ENCODE results near the gene XCL1.

The XCL1 gene

DNA sequence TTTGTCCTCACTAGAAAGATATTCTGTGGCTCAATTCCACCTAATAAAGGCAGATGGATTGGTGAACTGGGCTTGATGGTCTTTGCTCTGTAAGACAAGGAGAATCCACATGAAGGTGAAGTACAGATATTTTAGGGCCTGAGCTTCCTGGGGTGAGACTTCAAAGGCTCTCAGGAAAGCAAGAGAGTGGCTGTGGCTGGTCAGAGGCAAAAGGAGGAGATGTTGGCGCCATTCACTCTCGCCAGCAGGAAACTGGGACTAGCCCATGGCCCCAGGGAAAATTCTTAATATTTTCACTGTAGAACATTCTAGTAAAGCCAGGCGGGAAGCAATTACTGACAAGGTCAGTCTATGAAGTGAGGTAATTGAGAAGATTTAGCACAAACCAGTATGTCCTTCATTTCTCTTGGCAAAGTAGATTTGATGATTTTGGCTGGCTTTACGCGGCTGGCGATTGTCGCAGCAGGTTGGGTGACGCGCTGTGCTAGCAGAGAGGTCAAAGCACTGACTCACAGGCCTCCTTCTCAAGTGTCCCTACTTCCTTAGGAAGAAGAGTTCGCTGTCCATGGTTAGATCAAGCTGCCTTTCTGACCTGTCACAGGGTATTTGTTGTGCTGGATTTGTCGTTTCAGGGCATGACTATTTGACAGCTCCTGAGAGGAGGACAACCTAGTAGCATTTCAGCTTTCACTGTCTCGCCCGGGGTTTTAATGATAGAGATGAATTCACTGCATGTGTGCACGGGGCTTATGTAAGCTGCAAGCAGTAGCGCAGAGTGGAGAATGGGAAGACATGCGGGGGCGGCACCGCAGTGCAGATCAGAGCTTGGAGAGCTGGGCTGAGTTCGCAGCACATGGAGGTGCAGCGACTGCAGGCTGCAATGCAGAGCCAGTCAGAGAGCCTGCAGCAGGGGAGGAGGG is 32.7 kb downstream of the XCL1 start:
- TF ChIP-seq, protein P1, sequence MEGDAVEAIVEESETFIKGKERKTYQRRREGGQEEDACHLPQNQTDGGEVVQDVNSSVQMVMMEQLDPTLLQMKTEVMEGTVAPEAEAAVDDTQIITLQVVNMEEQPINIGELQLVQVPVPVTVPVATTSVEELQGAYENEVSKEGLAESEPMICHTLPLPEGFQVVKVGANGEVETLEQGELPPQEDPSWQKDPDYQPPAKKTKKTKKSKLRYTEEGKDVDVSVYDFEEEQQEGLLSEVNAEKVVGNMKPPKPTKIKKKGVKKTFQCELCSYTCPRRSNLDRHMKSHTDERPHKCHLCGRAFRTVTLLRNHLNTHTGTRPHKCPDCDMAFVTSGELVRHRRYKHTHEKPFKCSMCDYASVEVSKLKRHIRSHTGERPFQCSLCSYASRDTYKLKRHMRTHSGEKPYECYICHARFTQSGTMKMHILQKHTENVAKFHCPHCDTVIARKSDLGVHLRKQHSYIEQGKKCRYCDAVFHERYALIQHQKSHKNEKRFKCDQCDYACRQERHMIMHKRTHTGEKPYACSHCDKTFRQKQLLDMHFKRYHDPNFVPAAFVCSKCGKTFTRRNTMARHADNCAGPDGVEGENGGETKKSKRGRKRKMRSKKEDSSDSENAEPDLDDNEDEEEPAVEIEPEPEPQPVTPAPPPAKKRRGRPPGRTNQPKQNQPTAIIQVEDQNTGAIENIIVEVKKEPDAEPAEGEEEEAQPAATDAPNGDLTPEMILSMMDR (IDR thresholded peaks at IDR 0.05; ENCODE audit: borderline replicate concordance, insufficient read depth, low read depth, low read length): no peak
- H3K4me3 ChIP-seq (ENCODE audit: low read depth, low read length): no peak overlapping the region

DNA sequence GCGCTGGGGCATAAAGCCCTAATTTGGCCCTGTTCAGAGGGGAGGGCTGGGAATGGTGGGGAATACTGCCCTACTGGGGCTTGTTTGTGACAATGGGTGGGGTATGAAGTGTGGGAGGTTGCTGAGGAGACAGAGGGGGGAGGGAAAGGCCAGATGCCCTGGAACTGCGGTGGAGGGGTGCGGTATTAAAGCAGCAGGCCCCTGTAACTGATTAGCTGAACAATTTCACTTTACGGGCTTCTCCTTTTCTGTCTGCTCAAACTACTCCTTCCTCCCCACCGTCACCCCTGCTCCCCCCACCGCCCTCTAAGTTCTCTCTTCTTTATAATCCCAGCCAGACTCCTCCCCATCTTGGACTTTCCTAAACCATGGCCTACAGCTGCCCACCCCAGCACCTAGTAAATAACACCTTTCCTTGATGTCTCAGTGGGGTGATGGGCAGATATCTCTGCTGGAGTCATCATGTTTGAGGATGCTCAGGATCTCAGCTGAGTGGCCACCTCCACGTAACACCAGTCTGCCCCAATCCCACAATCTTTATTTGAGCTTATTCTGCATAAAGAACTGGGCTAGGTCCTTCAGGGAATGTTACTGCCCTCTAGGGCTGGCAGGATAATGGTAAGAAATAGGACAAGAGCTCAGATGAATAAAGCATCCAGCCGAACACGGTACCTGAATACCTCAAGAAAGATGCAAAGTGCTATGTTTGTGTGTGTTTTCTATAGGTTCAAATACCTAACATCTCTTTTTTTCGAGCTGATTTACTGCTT is 33.5 kb downstream of the XCL1 start:
- H3K4me3 ChIP-seq (ENCODE audit: low read depth, low read length): no peak overlapping the region
- TF ChIP-seq, protein P1 (IDR thresholded peaks at IDR 0.05; ENCODE audit: borderline replicate concordance, insufficient read depth, low read depth, low read length): no peak

DNA sequence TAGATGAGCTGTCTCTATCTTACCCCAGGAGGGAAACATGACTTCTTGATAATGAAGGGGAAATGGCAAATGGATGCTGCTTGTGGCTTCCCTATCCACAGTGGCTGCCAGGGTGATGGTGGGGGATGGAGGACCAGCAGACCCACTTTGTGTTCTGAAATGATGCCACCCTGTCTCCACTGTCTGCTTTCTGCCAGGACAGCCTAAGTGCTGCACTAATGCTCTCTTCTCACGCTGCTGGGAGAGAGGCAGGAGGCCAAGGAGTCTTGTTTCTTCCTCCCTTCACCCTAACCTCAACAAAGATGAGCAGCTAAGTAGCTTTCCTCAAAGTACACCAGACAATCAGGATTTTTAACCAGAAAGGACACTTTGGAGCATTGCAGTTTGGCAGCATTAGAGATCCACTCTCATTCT is 36.6 kb downstream of the XCL1 start:
- no peak overlapping the region for H3K4me3 ChIP-seq (ENCODE audit: low read depth, low read length)
- TF ChIP-seq, protein P1 (IDR thresholded peaks at IDR 0.05; ENCODE audit: borderline replicate concordance, insufficient read depth, low read depth, low read length): no peak

DNA sequence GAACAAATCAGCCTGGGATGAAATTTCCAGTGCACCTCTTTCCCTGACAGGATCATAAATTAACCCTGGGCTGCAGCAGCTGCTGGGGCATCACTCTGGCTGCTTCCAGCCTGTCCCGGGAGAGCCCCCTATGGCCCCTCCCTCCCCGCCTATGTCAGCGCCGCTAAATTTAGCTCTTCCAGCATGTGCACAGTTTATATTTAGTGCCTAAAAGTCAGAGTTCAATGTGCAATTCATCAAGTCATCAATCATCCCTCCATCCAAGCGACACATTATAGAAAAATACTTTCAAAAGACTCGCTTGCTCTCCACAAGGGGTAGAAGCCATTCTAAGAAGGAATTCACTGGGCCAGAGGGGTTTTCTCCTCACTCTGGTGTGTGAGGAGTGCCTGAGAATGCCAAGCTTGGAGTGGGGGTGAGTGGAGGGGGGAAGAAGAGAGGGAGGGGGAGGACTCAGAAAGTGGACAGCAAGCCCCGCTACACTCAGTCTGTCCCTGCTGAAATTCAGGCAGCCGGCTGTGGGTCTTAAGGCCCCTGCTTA is 37.4 kb downstream of the XCL1 start:
- TF ChIP-seq, protein P1 (IDR thresholded peaks at IDR 0.05; ENCODE audit: borderline replicate concordance, insufficient read depth, low read depth, low read length): no peak
- no peak overlapping the region for H3K4me3 ChIP-seq (ENCODE audit: low read depth, low read length)

DNA sequence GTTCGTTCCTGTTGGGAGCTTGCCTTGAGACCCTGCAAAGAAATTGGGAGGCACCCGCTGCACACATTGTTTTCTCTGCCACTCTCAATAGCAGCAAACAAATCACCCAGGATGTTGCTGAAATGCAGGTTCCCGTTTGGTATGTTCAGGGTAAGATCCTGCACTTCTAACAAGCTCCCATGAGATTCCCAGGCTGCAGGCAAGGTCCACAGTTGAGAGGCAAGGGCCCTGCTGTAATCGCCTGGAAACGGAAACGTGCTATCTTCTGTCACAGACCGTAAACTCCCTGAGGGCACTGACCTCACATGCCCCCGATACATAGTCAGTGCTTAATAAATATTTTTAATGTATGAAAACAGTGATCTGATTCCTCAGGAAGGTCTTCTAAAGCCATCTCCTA is 37.8 kb downstream of the XCL1 start:
- H3K4me3 ChIP-seq (ENCODE audit: low read depth, low read length): no peak overlapping the region
- TF ChIP-seq, protein P1 (IDR thresholded peaks at IDR 0.05; ENCODE audit: borderline replicate concordance, insufficient read depth, low read depth, low read length): no peak

DNA sequence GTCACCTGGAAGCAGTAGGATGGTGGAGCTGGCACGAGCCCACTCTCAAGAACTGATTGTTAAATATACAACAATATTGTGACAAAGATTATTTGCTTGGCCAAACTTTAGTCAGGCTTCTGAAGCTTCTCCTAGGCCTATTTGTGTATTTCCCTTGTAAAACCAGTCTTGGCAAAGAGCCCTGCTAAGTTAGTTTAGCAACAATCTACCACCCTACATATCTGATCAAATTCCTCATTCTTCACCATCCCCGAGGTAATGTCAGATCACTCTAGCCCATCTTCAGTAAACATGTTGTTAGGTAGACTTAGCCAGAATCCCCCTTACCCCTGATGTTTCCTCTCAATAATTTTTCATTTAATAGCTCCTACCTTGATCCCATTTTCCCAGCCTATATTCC is 39.6 kb downstream of the XCL1 start:
- TF ChIP-seq, protein P1 (IDR thresholded peaks at IDR 0.05; ENCODE audit: borderline replicate concordance, insufficient read depth, low read depth, low read length): no peak
- H3K4me3 ChIP-seq (ENCODE audit: low read depth, low read length): no peak overlapping the region

Data from GM12875 (cell line).